Measurements from ENCODE around the gene FAM13A.

The FAM13A gene

GRCh38 chr4:88820698-88821415 lies 236.1 kb downstream of the FAM13A start:
- H3K27me3 ChIP-seq (replicated peaks), result no peaks in the 10 kb centered on the region
- no peak for TF ChIP-seq CTCF (IDR thresholded peaks at IDR 0.05; ENCODE audit: low read depth, low read length, missing control alignments)
- no peak overlapping the region for H3K4me3 ChIP-seq (ENCODE audit: low read depth, low read length)
- no peak overlapping the region for H3K27ac ChIP-seq
- no peak for DNase-seq
- no peaks in the 10 kb centered on the region for H3K36me3 ChIP-seq (replicated peaks)
- in situ Hi-C loops (cut with HindIII; ENCODE audit: low pct_ligation_motif_present, low sequenced_read_pairs), result loop anchor here (25.0 kb wide), 1 partner anchor 191 kb away; no protein-coding TSS in a partner anchor

DNA sequence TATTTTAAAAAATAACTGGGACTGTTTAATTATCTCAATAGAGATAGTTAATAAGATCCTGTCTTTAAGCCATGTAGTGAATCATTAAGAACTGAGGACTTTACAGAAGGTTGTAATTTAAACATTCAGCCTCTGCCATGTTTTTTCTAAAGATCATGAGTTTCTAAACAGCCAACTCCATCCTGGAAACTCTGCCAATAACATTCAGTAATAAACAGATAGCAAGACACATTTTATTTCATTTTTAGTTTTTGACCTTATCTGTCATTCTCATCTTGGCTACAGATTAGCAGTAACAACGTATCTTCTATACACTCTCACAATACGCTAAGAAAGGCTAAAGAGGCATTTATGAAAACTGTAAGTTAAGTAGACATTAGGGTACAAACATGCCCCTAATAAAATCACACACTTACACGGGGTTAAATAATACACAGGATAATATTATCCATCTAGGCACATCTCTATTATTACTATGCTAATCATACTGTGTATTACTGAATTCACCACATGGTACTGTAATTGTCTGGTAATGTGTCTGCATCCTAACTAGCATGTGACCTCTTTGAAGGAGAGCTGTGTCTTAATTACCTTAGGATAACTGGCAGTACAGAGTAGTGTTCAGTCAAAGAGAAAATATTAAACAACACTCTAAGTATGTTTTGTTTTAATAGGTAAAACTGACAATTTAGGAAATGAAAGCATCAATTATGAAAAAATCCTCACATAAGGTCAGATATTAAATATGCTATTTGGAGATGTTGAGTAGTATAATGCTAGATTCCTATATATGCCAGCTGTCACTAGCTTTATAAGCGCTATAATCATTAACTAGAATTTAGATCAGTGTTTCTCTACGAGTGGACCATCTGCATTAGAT lies 236.9 kb downstream of the FAM13A start:
- H3K4me3 ChIP-seq (ENCODE audit: low read depth, low read length), result no peak overlapping the region
- no peak for TF ChIP-seq CTCF (IDR thresholded peaks at IDR 0.05; ENCODE audit: low read depth, low read length, missing control alignments)
- in situ Hi-C loops (cut with HindIII; ENCODE audit: low pct_ligation_motif_present, low sequenced_read_pairs), result loop anchor here (25.0 kb wide), 1 partner anchor 192 kb away; no protein-coding TSS in a partner anchor
- DNase-seq, result no peak
- no peaks in the 10 kb centered on the region for H3K27me3 ChIP-seq (replicated peaks)
- H3K36me3 ChIP-seq (replicated peaks), result no peaks in the 10 kb centered on the region
- no peak overlapping the region for H3K27ac ChIP-seq

DNA sequence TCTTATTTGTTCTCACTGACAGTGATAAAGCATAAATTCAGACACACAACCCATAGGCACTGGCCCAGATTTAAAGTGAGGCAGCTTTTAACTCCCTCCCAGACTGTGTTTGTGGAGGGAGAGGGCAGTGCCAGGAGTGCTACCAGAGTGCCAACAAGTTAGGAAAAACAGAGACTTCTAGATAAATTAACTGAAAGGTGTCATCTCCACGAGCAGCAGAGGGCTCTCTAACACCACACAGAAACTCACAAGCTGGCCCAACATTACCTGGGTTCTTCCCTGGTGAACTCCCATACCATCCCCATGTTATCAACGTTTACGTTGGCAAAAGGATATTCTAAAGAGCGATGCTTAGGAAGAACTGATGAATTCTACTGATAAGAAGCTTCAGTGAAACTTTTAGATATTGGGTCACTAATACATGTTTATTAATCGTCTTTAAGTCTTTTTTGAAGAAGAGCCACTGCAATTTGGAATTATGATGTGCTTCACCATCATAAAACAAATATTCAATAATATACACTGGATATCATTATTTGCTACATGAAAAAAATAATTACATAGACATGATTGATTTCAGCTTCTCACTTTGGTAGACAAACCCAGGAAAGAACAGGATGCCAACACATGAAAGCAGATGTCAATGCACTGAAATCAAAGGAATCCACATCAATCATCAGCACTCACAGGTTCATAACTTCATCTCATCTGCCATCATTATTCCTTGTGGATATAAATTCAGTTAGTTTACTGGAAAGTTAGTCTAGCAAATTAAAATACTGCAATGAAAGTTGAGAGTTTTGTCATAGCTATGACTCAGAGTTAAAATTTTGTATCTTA lies 238.1 kb downstream of the FAM13A start:
- no peak overlapping the region for H3K4me3 ChIP-seq (ENCODE audit: low read depth, low read length)
- no peak overlapping the region for H3K27ac ChIP-seq
- no peaks in the 10 kb centered on the region for H3K36me3 ChIP-seq (replicated peaks)
- no peaks in the 10 kb centered on the region for H3K27me3 ChIP-seq (replicated peaks)
- in situ Hi-C loops (cut with HindIII; ENCODE audit: low pct_ligation_motif_present, low sequenced_read_pairs), result loop anchor here (25.0 kb wide), 1 partner anchor 193 kb away; no protein-coding TSS in a partner anchor
- TF ChIP-seq CTCF (IDR thresholded peaks at IDR 0.05; ENCODE audit: low read depth, low read length, missing control alignments), result peak; percentile 75
- DNase-seq, result peak; percentile 46

DNA sequence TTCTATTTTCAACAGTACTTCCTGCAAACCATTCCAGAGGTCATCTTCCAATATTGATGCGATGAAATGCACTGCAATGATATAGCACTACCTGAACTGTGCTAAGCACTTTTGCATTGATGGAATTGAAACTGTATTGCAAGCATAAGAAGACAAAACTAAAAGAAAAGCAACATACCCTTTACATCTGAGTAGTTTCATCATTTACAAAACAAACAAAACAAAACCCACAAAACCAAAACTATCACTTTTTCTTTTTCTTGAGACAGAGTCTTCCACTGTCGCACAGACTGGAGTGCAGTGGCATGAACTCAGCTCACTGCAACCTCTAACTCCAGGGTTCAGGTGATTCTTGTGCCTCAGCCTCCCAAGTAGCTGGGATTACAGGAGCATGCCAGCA lies 239.2 kb downstream of the FAM13A start:
- no peak overlapping the region for H3K27ac ChIP-seq
- no peak for TF ChIP-seq CTCF (IDR thresholded peaks at IDR 0.05; ENCODE audit: low read depth, low read length, missing control alignments)
- in situ Hi-C loops (cut with HindIII; ENCODE audit: low pct_ligation_motif_present, low sequenced_read_pairs), result loop anchor here (25.0 kb wide), 1 partner anchor 195 kb away; no protein-coding TSS in a partner anchor
- no peak for DNase-seq
- no peaks in the 10 kb centered on the region for H3K36me3 ChIP-seq (replicated peaks)
- H3K27me3 ChIP-seq (replicated peaks), result no peaks in the 10 kb centered on the region
- no peak overlapping the region for H3K4me3 ChIP-seq (ENCODE audit: low read depth, low read length)

DNA sequence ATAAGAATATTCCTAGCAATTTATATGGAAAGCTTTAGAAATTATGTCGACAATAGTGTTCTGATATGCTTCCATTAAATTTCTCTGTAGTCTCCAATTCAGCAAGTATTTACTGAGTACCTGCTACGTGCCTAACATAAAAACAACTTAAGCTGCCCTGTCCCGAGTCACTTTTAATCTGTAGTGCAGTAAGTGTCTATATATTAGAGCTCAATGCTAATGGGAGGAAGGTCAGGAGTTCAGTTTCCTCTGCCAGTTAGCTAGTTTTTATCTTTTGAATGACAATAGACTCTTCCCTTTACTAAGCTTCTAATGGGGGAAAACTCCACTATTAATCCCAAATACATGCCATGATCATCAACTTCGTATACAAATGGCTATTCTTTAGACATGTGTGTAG lies 240.6 kb downstream of the FAM13A start:
- no peak for TF ChIP-seq CTCF (IDR thresholded peaks at IDR 0.05; ENCODE audit: low read depth, low read length, missing control alignments)
- in situ Hi-C loops (cut with HindIII; ENCODE audit: low pct_ligation_motif_present, low sequenced_read_pairs), result loop anchor here (25.0 kb wide), 1 partner anchor 196 kb away; no protein-coding TSS in a partner anchor
- no peak for DNase-seq
- no peak overlapping the region for H3K4me3 ChIP-seq (ENCODE audit: low read depth, low read length)
- H3K36me3 ChIP-seq (replicated peaks), result no peaks in the 10 kb centered on the region
- H3K27ac ChIP-seq, result no peak overlapping the region
- no peaks in the 10 kb centered on the region for H3K27me3 ChIP-seq (replicated peaks)
